HL-60 (cell line): ENCODE data around the gene ATP5MG.

Experiments used
- DNase-seq, 2 experiments: peaks; one replicate each; pipeline ENCODE4 v3.0.0-alpha.2; 2010 to 2020; ENCODE audit warnings: low read depth in 1 of 2, low spot score in 1 of 2
- H3K27ac ChIP-seq: fragments of 250-450 bp; sonication (Bioruptor Pico); replicated peaks from 2 replicates; pipeline ENCODE4 v1.5.1; 2020; ENCODE audit warnings: mild to moderate bottlenecking, moderate library complexity
- H3K27me3 ChIP-seq: fragments of 250-450 bp; sonication (Bioruptor Pico); 2 replicates; pipeline ENCODE4 v1.5.1; 2021; ENCODE audit warnings: mild to moderate bottlenecking, moderate library complexity; ENCODE audit not compliant: insufficient read depth, poor library complexity, severe bottlenecking
- H3K4me3 ChIP-seq: replicated peaks from 2 replicates; pipeline ENCODE4 v1.5.1; 2011; ENCODE audit warnings: mild to moderate bottlenecking, control low read depth, low read length; ENCODE audit not compliant: insufficient read depth
- CTCF ChIP-seq: IDR thresholded peaks from one replicate; pipeline ENCODE4 v1.5.1; 2011; ENCODE audit warnings: low read length, control low read depth, inconsistent platforms; ENCODE audit not compliant: insufficient read depth
- GABPA ChIP-seq: IDR thresholded peaks from 2 replicates; pipeline ENCODE4 v1.6.1; 2012; ENCODE audit warnings: low read depth
- POLR2AphosphoS5 ChIP-seq: IDR thresholded peaks from 2 replicates; pipeline ENCODE4 v1.6.1; 2012; ENCODE audit warnings: low read depth
- REST ChIP-seq: IDR thresholded peaks from 2 replicates; pipeline ENCODE4 v1.6.1; 2012; ENCODE audit warnings: low read depth; ENCODE audit not compliant: insufficient replicate concordance
- SPI1 ChIP-seq: IDR thresholded peaks from 2 replicates; pipeline ENCODE4 v1.6.1; 2012; ENCODE audit warnings: low read depth, mild to moderate bottlenecking, borderline replicate concordance

The ATP5MG gene

GRCh38 chr11:118449316-118449918 is 48.0 kb downstream of the ATP5MG start:
- no peak overlapping the region for H3K4me3 ChIP-seq
- TF ChIP-seq SPI1 = no peak
- no peak for TF ChIP-seq CTCF
- no peak for TF ChIP-seq POLR2AphosphoS5
- TF ChIP-seq REST = no peak
- TF ChIP-seq GABPA = no peak
- no peak overlapping the region for H3K27ac ChIP-seq
- no peak for DNase-seq
- no peaks in the 10 kb centered on the region for H3K27me3 ChIP-seq

GRCh38 chr11:118450451-118450850 is 49.0 kb downstream of the ATP5MG start:
- no peak for TF ChIP-seq SPI1

More at GRCh38 chr11:118450451-118450850, 49.0 kb downstream of the ATP5MG start:
- H3K27me3 ChIP-seq = no peaks in the 10 kb centered on the region
- no peak overlapping the region for H3K27ac ChIP-seq
- DNase-seq = no peak
- no peak overlapping the region for H3K4me3 ChIP-seq
